GM19099 (cell line): ENCODE results near the gene CD40.

Source experiments
- POLR2A ChIP-seq: IDR thresholded peaks from 3 replicates; pipeline ENCODE4 v1.6.1; 2011; ENCODE audit warnings: low read depth; ENCODE audit not compliant: insufficient read length; ENCODE audit errors: extremely low read depth

Gene CD40

DNA sequence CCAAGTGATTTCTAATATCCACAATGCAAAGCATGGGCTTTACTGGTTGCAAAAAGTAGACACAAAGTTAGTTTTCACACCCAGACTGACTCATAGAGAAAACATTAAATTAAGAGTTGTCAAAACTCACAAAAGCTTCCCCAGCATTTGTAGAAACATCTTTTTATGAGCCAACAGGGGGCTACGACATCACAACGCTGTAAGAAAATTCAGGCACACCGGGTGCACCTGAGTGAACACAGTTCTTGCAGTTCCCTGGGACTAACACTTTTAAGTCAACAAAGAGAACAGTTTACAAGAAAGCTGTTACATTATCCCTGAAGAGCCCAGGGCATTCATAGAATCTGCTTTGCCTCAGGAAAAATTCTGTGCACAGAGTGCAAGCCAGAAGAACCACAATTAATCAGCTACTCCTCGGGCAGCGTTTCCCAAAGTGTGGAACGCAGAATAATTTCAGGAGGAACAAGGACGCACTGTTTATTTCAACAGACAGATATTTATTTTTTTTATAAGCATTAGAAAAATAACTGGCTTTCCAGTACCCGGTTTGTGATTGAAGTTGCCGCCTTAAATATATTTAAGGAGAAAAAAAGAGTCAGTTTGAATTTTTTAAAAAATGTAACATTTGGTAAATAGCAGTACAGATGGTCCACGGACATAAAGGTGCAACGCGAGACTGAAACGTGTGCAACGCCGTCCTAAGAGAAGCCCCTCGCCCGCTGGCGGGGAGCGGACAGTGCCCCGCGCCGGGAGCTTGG, 29.5 kb upstream of the CD40 start:
- TF ChIP-seq POLR2A = no peak

GRCh38 chr20:46089167-46089416, 29.0 kb upstream of the CD40 start:
- TF ChIP-seq POLR2A = no peak

DNA sequence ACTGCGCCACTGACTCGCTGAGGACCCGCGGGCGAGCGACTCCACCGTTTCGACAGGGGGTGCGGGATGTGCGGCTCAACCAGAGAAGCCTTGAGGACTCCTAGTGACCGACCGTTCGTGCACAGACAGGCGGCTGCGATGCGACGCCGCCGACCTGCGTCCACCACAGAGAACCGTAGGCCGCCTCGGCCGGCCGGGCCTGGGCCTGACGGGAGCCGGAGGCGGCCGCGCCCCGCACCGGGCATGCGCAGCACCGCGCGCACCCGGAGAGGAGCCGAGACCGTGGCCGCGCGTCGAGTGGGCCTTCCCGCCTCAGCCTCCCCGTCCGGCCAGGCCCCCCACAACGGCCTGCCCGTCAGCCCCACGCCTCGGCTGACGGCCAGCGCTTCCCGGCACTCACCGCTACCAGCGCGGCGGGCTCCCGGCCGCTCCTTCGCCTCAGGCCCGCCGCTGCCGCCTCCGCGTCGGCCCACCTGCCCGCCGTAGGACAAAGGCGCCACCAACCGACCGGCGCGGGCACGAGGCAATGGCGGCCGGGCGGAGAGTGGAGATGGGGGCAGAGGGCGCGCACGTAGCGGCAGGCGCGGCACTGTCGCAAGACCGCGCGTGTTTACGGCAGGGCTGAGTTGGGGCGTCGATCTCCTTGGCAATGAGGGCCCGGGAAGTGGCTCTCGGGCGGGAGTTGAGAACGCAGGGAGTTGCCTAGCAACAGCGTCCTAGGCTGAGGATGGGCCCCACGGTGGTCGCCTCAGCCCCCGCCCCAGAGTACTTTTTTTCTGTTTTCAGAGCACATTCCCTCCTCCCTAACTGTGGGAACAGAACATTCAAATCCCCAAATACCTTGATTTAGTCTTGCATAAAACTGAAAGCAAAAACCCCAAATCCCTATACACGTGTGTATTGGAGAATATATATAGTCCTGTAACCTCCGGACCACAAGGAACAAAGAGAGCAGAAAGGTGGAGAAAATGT, 28.4 kb upstream of the CD40 start, which contains the start of gene NCOA5:
Gene NCOA5 (minus strand): TSS at position 546 of the 972 bp plus-strand sequence. CDS start 10,538 bp downstream, outside the sequence.
- TF ChIP-seq POLR2A = peak; percentile 97

DNA sequence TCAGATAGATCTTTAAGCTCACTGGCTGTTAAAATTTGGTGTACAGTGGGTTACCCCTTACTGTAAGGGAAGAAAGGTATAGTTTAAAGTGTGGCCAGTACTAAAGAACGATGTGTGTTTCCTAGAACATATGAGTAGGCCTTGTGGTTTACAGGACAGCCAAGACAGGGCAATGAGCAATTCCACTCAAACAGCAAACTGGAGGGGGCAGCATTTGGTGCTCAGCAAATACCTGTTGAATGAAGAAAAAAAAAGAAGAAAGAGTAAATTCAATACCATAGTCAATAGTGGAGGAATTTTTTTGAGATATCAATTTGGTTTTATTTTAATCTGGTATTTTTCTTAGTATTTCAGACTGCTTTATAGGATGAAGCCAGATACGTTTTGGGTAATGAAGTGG, 24.6 kb upstream of the CD40 start:
- TF ChIP-seq POLR2A = no peak

- no peak for TF ChIP-seq POLR2A
Observed at GRCh38 chr20:46099491-46100287, 18.4 kb upstream of the CD40 start.

- no peak for TF ChIP-seq POLR2A
Observed at GRCh38 chr20:46100988-46101387, 17.1 kb upstream of the CD40 start.

DNA sequence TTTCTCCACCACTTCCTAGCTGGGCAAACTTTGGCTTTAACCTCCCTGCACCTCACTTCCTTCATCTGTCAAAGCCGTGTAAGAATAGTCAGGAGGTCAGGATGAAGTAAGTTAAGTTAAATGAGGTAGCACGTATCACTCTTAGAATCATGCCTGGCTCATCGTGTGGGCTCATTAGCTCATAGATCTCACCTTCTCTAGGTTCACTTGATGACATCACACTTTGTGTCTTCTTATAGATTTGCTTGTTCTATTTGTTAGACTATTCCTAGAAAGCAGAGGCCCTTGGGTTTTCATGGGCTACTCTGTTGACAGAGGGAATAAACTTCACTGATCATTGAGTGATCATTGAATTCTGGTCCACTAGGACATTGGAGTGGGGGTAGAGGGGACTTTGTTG, 16.2 kb upstream of the CD40 start:
- no peak for TF ChIP-seq POLR2A

DNA sequence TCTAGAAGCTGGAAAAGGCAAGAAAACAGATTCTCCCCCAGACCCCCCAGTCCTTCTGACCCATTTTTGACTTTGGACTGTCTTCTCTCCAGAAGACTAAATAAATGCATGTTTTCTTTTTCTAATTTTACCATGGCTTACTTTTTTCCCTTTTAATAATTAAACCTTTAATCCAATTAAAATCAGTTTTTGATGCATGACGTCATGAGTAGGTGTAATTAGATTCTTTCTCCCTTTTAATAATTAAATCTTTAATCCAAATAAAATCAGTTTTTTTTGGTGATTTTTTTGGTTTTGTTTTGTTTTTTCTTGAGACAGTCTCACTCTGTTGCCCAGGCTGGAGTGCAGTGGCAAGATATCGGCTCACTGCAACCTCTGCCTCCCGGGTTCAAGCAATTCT, 15.2 kb upstream of the CD40 start:
- TF ChIP-seq POLR2A = no peak

DNA sequence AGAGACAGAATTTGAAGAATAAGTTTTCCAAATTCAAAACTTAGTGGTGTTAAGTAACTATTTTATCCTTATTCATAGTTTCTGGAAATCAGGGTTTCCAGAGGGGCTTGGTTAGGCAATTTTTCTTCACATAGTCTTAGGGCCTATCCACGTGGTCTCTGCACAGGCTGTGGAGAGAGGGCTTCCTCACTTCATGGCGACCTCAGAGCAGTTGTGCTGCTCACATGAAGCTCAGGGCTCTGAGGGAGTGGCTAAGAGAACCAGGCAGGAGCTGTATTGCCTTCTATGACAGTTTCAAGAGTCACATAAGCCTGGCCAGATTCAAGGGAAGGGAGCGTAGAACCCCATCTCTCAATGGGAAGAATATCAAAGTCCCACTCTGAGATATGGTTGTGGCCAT, 13.9 kb upstream of the CD40 start:
- no peak for TF ChIP-seq POLR2A

DNA sequence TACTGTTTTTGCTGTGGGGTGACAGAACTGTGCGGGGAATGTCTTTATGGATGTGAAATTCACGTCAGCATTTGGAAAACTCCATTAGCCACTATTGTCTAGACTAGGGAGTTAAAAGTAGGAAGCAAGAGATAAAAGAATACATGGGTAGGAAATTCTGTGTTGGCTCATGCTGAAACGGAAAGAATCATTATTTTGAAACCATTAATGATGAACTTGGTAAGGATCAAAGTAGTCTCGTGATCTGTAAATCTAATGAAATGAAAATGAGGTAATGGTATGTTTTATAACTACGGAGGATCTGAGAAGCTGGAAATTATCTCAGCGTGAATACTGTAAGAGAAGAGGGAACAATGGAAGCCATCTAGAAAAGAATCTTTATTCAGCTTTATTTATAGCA, 11.1 kb upstream of the CD40 start:
- no peak for TF ChIP-seq POLR2A

- TF ChIP-seq POLR2A = peak; percentile 52
Observed at GRCh38 chr20:46108435-46108841, 9.7 kb upstream of the CD40 start.

GRCh38 chr20:46108976-46109375, 9.1 kb upstream of the CD40 start:
- TF ChIP-seq POLR2A = no peak

- TF ChIP-seq POLR2A = no peak
Observed at GRCh38 chr20:46111028-46111835, 6.9 kb upstream of the CD40 start.

DNA sequence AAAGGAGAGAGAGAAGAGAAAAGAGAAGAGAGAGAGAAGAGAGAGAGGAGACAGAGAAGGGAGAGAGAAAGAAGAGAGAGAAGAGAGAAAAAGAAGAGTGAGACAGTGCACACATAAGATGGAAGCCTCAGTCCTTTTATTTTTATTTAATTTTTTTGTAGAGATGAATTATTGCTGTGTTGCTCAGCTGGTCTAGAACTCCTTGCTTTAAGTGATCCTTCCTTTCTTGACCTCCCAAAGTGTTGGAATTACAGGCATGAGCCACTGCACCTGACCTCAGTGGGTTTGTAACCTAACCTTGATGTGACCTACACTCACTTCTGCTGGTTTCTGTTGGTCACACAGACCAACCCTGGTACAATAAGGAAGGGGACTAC, 6.3 kb upstream of the CD40 start:
- no peak for TF ChIP-seq POLR2A
